HG03159 (cell line): Measurements from ENCODE around the gene ROBO4.

Source experiments
- ATAC-seq: cut with Tn5 transposase; IDR thresholded peaks from one replicate; pipeline ENCODE4 v1.9.1; 2021; ENCODE audit warnings: mild to moderate bottlenecking, moderate library complexity; ENCODE audit not compliant: unreplicated experiment

Gene ROBO4

DNA sequence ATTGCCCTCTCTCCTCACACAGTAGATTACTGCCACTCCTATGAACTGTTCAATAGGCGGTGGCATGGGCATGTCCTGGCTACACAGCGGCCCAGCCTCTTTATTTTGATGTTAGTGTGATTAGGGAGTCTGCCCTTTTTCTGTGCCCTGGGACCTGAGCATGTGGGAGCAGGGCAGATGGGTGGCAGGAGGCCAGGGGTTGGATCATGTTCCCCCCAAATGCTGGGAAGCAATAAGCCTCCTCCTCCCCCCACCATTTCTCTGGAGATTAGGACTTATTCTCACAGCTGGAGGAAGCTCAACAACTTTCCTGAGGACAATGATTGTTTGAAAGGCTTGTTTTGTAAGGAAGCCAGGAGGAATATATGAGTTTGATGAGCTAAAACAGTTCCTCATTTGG lies 22.2 kb upstream of the ROBO4 start:
- no peak for ATAC-seq

DNA sequence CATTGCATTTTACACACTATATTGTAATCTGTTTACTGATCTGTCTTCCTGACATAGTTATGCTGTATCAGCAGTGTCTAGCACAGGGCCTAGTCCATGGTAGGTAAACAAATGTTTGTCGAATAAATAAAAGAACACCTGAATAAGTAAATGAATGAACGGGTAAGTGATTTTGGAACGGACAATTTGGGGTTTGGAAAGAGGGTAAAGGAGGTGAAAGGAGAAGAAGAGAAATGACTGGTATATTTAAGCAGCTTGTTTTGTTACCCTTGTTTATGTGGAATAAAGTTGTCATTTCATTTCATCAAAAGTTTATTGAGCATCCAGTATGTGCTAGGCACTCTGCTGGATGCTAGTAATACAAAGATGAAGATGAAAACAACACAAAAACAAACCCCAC lies 21.3 kb upstream of the ROBO4 start, which contains the start of gene HEPN1:
HEPN1 (plus strand) TSS at position 301 of the 400 bp plus-strand sequence.
- no peak for ATAC-seq

- no peak for ATAC-seq
These were observed 19.5 kb upstream of the ROBO4 start for GRCh38 chr11:124917115-124917637.

- no peak for ATAC-seq
These were observed 18.7 kb upstream of the ROBO4 start for GRCh38 chr11:124916370-124916710.

- ATAC-seq, result no peak
These were observed 18.1 kb upstream of the ROBO4 start for GRCh38 chr11:124915541-124916369.

DNA sequence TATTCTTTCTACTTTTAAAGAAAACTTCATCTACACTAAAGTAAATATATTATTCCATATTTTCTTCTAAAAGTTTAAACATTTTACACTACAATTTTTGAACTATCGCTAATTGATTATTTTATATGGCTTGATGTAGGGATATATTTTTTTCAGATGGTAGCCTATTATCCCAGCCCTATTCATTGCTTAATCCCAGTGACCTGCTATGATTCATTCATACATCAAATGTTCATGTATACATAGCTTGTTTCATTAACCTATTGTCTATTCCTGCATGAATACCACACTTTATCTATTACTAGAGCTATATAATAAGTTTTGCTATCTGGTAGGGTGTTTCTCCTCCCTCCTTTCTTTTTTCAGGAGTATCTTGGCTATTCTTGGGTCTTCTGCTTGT lies 5.0 kb upstream of the ROBO4 start:
- no peak for ATAC-seq

DNA sequence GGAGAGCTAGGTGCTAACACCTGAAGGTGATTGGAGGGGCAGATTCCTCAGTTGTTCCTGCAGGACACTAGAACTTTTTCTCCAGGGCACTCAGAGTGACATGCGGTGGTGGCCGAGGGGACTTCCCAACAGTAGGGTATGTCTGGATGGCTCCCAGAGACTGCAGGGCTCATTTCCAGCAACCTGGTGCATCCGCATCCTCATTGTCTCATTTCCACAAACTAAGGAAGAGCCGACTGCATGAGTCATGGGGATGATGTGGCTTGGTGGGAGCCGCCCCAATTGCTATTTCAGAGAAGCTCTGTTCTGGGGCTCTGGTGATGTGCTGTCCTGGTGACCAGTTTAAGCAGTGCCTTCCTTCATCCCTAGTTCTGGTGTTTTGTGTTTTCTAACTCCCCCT lies 2.8 kb upstream of the ROBO4 start:
- no peak for ATAC-seq

DNA sequence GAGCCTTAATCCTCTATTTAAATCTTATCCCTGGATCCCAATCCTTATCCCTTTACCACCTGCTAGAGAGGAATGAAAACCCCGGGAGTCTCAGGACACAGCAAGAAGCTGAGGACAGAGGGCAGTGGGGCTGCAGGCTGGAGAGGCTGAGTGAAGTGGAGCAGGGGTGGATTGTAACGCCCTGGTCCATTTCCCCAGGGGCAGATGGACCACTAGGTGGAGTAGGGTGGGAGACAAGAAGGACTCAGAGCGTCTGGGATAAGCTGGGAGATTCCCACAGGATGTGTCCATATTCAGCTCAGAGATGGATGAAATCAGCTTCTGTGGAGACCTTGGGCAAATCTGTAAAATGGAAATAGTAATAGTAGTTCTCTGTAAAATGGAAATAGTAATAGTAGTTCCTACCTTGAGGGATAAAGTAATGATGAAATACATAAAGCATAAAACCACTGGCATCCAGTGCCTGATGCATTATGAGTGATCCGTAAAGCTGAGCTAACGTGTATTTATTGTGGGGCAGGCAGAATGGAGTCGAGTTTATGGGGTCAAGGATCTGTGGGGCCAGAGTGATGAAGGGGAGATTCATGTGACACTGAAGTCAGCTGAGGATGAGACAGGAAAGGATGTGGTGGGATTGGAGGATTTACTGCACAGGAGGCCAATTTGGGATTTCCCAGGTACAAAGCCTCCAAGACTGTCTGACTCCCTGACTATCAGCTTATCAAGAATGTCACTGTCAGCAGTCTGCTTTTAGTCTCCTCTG lies 1.9 kb upstream of the ROBO4 start:
- no peak for ATAC-seq

DNA sequence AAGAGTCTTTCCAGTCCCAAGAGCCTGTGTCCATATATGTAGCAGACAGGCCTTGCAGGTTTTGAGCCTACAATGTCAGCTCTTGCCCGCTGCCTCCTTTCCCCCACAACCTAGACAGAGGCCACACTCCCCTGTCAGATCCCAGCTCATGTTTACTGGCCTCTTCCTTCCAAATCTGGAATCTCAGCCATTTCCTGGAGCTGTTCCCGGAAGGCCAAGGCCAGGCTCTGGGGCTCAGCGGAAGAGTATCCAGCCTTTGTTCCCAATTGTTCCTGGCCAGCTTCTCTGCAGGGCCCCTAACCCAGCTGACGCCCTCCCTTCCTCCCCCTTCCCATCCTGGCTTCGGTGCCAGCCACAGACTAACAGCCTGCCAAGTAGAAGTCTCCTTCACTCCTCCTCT lies 1.0 kb upstream of the ROBO4 start:
- ATAC-seq, result no peak

DNA sequence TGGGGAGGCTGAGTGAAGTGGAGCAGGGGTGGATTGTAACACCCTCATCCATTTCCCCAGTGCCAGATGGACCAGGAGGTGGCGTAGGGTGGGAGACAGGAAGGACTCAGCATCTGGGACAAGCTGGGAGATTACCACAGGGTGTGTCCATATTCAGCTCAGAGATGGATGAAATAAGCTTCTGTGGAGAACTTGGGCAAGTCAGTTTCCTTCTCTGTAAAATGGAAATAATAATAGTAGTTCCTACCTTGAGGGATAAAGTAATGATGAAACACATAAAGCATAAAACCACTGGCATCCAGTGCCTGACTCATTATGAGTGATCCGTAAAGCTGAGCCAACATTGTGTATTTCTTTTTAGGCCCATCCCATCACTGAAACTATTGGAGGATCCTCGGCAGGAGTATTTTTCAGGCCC lies 607 bp upstream of the ROBO4 start:
- no peak for ATAC-seq

- ATAC-seq, result no peak
These were observed 759 bp downstream of the ROBO4 start for GRCh38 chr11:124896821-124897391.

DNA sequence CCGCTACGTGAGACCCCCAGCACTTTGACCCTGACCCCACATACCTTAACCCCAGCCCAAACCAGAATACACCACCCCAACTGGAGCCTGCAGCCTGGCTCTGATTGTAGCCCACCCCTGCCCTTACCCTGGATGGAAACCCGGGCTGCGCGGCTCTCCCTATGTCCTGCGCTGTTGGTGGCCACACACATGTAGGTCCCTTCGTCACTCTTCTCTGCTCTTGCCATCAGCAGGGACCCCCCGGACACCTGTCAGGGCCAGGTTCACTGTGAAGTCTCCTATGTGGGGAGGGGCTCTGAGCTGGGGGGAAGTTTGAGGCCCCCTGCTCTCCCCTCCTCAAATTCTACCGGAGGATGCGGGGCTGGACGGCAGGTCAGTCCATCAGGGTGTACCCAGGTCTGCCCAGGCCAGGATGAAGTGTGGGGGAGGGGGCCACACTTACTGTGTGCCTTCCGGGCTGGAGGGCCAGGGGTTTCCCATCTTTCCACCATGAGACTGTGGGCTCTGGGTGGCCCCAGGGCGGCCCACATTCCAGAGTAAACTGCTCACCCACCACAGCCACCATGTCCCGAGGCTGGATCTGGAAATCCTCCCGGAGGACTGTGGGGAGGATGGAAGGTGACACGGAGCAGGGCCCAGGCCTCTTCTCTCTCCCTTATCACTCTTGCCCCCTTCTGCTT lies 1.5 kb downstream of the ROBO4 start:
- no peak for ATAC-seq

DNA sequence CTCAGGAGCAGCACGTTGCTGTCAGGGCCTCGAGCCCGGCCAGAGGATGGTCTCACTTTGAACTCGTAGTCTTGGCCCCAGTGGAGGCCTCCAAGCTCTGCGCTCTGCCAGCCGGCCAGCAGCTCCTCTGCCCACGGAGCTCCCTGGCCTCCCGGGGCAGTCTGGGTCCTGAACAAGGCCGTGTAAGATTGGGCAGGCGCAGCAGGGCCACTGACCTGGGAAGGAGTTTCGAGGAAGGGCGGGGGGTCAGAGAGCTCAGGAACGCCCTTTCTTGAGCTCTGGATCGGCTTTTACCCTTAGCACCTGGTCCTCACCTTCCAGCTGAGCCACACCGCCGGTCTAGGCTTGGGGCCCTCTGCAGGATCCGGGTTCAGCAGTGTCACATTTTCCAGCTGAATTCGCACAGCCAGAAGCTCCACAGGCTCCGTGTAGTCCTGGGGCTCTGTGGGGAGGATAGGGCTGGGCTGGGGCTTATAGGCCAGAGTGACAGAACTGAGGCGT lies 2.1 kb downstream of the ROBO4 start:
- ATAC-seq, result no peak

GRCh38 chr11:124894606-124895430 lies 2.8 kb downstream of the ROBO4 start:
- ATAC-seq, result no peak

GRCh38 chr11:124893781-124894401 lies 3.8 kb downstream of the ROBO4 start:
- no peak for ATAC-seq

DNA sequence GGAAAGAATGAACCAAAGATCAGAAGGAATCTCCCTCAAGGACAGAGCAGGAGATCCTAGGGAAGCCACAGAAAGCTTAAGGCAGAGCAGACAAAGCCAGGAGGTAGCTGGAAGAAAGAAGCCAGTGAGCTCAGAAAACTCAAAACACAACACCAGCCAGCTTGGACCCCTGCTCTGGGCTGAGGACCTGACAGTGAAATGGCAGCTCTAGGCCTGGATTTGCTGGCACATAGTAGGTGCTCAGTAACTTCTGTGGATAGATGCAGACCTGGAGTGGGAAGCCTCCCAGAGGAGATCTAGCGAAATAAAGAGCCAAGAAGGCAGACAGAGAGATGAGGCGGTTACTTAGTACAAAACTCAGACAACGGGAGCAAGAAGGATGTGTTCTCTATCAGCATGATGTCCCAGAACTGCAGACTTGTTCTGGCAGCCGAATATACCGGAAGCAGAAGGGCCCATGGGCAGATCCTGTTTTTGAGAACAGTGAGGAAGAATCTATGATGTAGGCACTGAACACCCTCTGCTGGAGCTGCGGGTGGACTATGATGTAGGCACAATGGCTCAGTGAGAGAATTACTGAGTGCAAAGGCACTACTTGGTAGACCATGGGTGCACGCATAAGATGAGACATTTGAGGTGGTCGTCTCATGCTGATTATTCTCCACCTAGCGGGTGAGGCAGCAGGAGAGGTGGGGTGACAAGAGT lies 4.8 kb downstream of the ROBO4 start:
- no peak for ATAC-seq

DNA sequence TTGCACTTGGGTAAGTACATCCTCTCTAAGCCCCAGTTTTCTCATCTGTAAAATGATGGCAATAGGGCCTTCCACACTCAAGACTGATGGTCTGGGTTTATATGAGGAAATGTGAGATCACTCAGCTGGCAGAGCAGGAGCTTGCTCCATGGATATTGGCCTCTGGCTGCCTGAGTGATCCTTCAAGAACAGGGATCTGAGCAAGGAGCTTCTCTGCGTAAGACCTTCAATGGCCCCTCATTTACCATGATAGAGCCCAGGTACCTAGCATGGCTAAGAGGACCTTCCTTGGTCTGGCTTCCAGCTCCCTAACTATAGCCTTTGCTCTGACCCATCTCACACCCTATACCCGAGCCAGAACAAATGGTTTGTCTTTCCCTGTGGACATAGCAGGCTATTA lies 5.5 kb downstream of the ROBO4 start:
- no peak for ATAC-seq

DNA sequence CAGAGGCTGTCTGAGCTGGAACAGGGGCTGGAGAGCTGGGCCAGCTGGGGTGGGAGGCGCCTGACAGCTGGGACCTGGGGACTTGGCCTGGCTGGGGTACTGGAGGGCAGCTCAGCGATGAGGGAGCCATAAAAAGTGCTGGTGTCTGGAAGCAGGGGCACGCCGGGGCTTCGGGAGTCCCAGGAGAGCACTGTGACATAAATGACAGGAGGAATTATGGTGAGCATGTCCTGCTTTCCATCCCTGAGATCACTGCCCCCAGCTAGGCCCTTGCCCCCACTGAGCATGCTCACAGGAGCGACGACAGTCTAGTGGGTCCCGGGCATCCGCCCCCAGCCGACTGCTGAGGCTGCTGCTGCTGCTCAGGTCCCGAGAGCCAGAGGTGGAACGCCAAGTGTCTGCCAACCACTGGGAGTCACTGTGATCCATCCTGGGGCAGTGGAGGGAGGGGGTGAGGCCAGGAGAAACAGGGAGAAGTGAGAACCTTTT lies 6.2 kb downstream of the ROBO4 start:
- ATAC-seq, result no peak
